ENCODE measurements around the gene SEMA3G. TPM values are rescaled to one million over a fixed set of nuclear protein-coding genes. Genes with fewer than 3 reads are reported as not detected.

Gene SEMA3G
- total RNA-seq, 1 experiment from 2014 or later, result not detected

- no peaks in the 10 kb centered on the region for H3K27me3 ChIP-seq
Measured at GRCh38 chr3:52437326-52438103, 7.4 kb downstream of the SEMA3G start.

GRCh38 chr3:52436500-52437149, 8.3 kb downstream of the SEMA3G start:
- H3K36me3 ChIP-seq, result no peaks in the 10 kb centered on the region
- DNase-seq, result no peak
- no peaks in the 10 kb centered on the region for H3K9me3 ChIP-seq
- H3K4me3 ChIP-seq, result no peak overlapping the region
- no peaks in the 10 kb centered on the region for H3K27me3 ChIP-seq

More at GRCh38 chr3:52437326-52438103, 7.4 kb downstream of the SEMA3G start:
- Histone ChIP-seq H3K4me3 (no peak overlapping the region), H3K36me3 (no peaks in the 10 kb centered on the region), H3K9me3 (no peaks in the 10 kb centered on the region)
- DNase-seq, result no peak

- H3K27me3 ChIP-seq, result no peaks in the 10 kb centered on the region
- no peak overlapping the region for H3K4me3 ChIP-seq
- no peak for DNase-seq
- H3K9me3 ChIP-seq, result no peaks in the 10 kb centered on the region
- H3K36me3 ChIP-seq, result no peaks in the 10 kb centered on the region
Measured at GRCh38 chr3:52435246-52436101, 9.4 kb downstream of the SEMA3G start.

GRCh38 chr3:52434491-52435115, 10.3 kb downstream of the SEMA3G start:
- no peaks in the 10 kb centered on the region for H3K27me3 ChIP-seq
- H3K9me3 ChIP-seq, result no peaks in the 10 kb centered on the region
- no peak for DNase-seq
- H3K4me3 ChIP-seq, result no peak overlapping the region
- H3K36me3 ChIP-seq, result no peaks in the 10 kb centered on the region

GRCh38 chr3:52433996-52434479, 10.9 kb downstream of the SEMA3G start:
- no peaks in the 10 kb centered on the region for H3K9me3 ChIP-seq
- H3K4me3 ChIP-seq, result no peak overlapping the region
- H3K27me3 ChIP-seq, result no peaks in the 10 kb centered on the region
- DNase-seq, result no peak
- no peaks in the 10 kb centered on the region for H3K36me3 ChIP-seq

GRCh38 chr3:52433328-52433995, 11.4 kb downstream of the SEMA3G start:
- H3K9me3 ChIP-seq, result no peaks in the 10 kb centered on the region
- H3K36me3 ChIP-seq, result no peaks in the 10 kb centered on the region
- H3K27me3 ChIP-seq, result no peaks in the 10 kb centered on the region
- DNase-seq, result no peak
- H3K4me3 ChIP-seq, result no peak overlapping the region

GRCh38 chr3:52432691-52433141, 12.2 kb downstream of the SEMA3G start:
- Histone ChIP-seq H3K4me3 (no peak overlapping the region), H3K9me3 (no peaks in the 10 kb centered on the region), H3K27me3 (no peaks in the 10 kb centered on the region), H3K36me3 (no peaks in the 10 kb centered on the region)
- no peak for DNase-seq

- Histone ChIP-seq H3K9me3 (no peaks in the 10 kb centered on the region), H3K27me3 (no peaks in the 10 kb centered on the region), H3K36me3 (no peaks in the 10 kb centered on the region), H3K4me3 (no peak overlapping the region)
- DNase-seq, result no peak
Measured at GRCh38 chr3:52432225-52432624, 12.7 kb downstream of the SEMA3G start.

- DNase-seq, result no peak
- Histone ChIP-seq H3K9me3 (no peaks in the 10 kb centered on the region), H3K4me3 (no peak overlapping the region), H3K36me3 (no peaks in the 10 kb centered on the region), H3K27me3 (no peaks in the 10 kb centered on the region)
Measured at GRCh38 chr3:52431459-52432223, 13.3 kb downstream of the SEMA3G start.

GRCh38 chr3:52430416-52430810, 14.5 kb downstream of the SEMA3G start:
- no peak overlapping the region for H3K4me3 ChIP-seq
- H3K27me3 ChIP-seq, result no peaks in the 10 kb centered on the region
- no peaks in the 10 kb centered on the region for H3K9me3 ChIP-seq
- no peaks in the 10 kb centered on the region for H3K36me3 ChIP-seq
- no peak for DNase-seq

- DNase-seq, result no peak
Measured at GRCh38 chr3:52429779-52430415, 15.0 kb downstream of the SEMA3G start.

GRCh38 chr3:52429031-52429430, 15.9 kb downstream of the SEMA3G start:
- no peak overlapping the region for H3K4me3 ChIP-seq

More at GRCh38 chr3:52429779-52430415, 15.0 kb downstream of the SEMA3G start:
- H3K36me3 ChIP-seq, result no peaks in the 10 kb centered on the region
- H3K27me3 ChIP-seq, result no peaks in the 10 kb centered on the region
- H3K4me3 ChIP-seq, result no peak overlapping the region
- H3K9me3 ChIP-seq, result no peaks in the 10 kb centered on the region

GRCh38 chr3:52428151-52429005, 16.5 kb downstream of the SEMA3G start:
- Histone ChIP-seq H3K36me3 (no peaks in the 10 kb centered on the region), H3K4me3 (no peak overlapping the region), H3K9me3 (no peaks in the 10 kb centered on the region), H3K27me3 (no peaks in the 10 kb centered on the region)
- peak; percentile 26 for DNase-seq

More at GRCh38 chr3:52429031-52429430, 15.9 kb downstream of the SEMA3G start:
- DNase-seq, result no peak
- Histone ChIP-seq H3K27me3 (no peaks in the 10 kb centered on the region), H3K9me3 (no peaks in the 10 kb centered on the region), H3K36me3 (no peaks in the 10 kb centered on the region)

GRCh38 chr3:52423173-52423572, 21.7 kb downstream of the SEMA3G start:
- DNase-seq, result no peak
- no peak overlapping the region for H3K4me3 ChIP-seq
- no peaks in the 10 kb centered on the region for H3K36me3 ChIP-seq
- H3K27me3 ChIP-seq, result no peaks in the 10 kb centered on the region
- no peaks in the 10 kb centered on the region for H3K9me3 ChIP-seq

Measured in MG63 (cell line).